NCI-H2029 (cell line): ENCODE data around the gene AMPD3.

Experiments
- DNase-seq: peaks from one replicate; lab custom pipeline; 2025; lab: John Stamatoyannopoulos, UW

Gene AMPD3

GRCh38 chr11:10438458-10438857, 16.6 kb upstream of the AMPD3 start:
- DNase-seq = no peak

GRCh38 chr11:10439351-10439750, 15.7 kb upstream of the AMPD3 start:
- no peak for DNase-seq

- no peak for DNase-seq
Measured at GRCh38 chr11:10439924-10440323, 15.1 kb upstream of the AMPD3 start.

- DNase-seq = no peak
Measured at GRCh38 chr11:10440401-10440800, 14.7 kb upstream of the AMPD3 start.

GRCh38 chr11:10441091-10441490, 14.0 kb upstream of the AMPD3 start:
- no peak for DNase-seq

- no peak for DNase-seq
Measured at GRCh38 chr11:10441652-10442503, 13.2 kb upstream of the AMPD3 start.

- DNase-seq = no peak
Measured at GRCh38 chr11:10443152-10443551, 11.9 kb upstream of the AMPD3 start.

- DNase-seq = no peak
Measured at GRCh38 chr11:10443721-10444235, 11.3 kb upstream of the AMPD3 start.

GRCh38 chr11:10444725-10445315, 10.2 kb upstream of the AMPD3 start:
- DNase-seq = no peak

GRCh38 chr11:10447445-10447844, 7.6 kb upstream of the AMPD3 start:
- DNase-seq = no peak

- peak; percentile 51 for DNase-seq
Measured at GRCh38 chr11:10450462-10451425, 4.3 kb upstream of the AMPD3 start.

GRCh38 chr11:10451426-10452116, 3.5 kb upstream of the AMPD3 start:
- DNase-seq = no peak

- DNase-seq = peak; percentile 58
Measured at GRCh38 chr11:10452211-10452767, 2.8 kb upstream of the AMPD3 start.

GRCh38 chr11:10453261-10453660, 1.8 kb upstream of the AMPD3 start:
- DNase-seq = no peak

- DNase-seq = peak; percentile 79
Measured at GRCh38 chr11:10455637-10456487, 798 bp downstream of the AMPD3 start.

- no peak for DNase-seq
Measured at GRCh38 chr11:10456519-10456918, 1.5 kb downstream of the AMPD3 start.

GRCh38 chr11:10457901-10458300, 2.8 kb downstream of the AMPD3 start:
- DNase-seq = no peak

GRCh38 chr11:10459029-10459970, 4.2 kb downstream of the AMPD3 start:
- DNase-seq = no peak

GRCh38 chr11:10460611-10461275, 5.7 kb downstream of the AMPD3 start:
- no peak for DNase-seq
